Measurements from ENCODE around the gene GP9. TPM values are rescaled to one million over a fixed set of nuclear protein-coding genes. Genes with fewer than 3 reads are reported as not detected.

Gene GP9
- total RNA-seq, 1 donor from 2014 or later, result not detected

GRCh38 chr3:129038121-129038855 is 22.3 kb upstream of the GP9 start:
- no peak for DNase-seq (ENCODE audit: extremely low spot score in 2 of 2)
- no peaks in the 10 kb centered on the region for H3K36me3 ChIP-seq
- intact Hi-C loops (cut with DNase I), result no loop called here
- no peaks in the 10 kb centered on the region for H3K4me1 ChIP-seq
- no peak overlapping the region for H3K27ac ChIP-seq
- no peaks in the 10 kb centered on the region for H3K9me3 ChIP-seq
- H3K27me3 ChIP-seq, result no peaks in the 10 kb centered on the region
- no peak for TF ChIP-seq POLR2AphosphoS5 (IDR thresholded peaks at IDR 0.05; ENCODE audit: insufficient read depth in 1 of 2, low read depth in 1 of 2)
- H3K4me3 ChIP-seq, result no peak overlapping the region

- Histone ChIP-seq H3K27ac (no peak overlapping the region), H3K4me3 (no peak overlapping the region), H3K9me3 (no peaks in the 10 kb centered on the region), H3K27me3 (no peaks in the 10 kb centered on the region), H3K4me1 (no peaks in the 10 kb centered on the region), H3K36me3 (no peaks in the 10 kb centered on the region)
- DNase-seq (ENCODE audit: extremely low spot score in 2 of 2), result no peak
- intact Hi-C loops (cut with DNase I), result no loop called here
- TF ChIP-seq CTCF (IDR thresholded peaks at IDR 0.05) (no peak), POLR2A (IDR thresholded peaks at IDR 0.05) (no peak), POLR2AphosphoS5 (IDR thresholded peaks at IDR 0.05; ENCODE audit: insufficient read depth in 1 of 2, low read depth in 1 of 2) (no peak)
Observed at GRCh38 chr3:129039271-129040038, 21.1 kb upstream of the GP9 start.

GRCh38 chr3:129040039-129040336 is 20.6 kb upstream of the GP9 start:
- intact Hi-C loops (cut with DNase I), result no loop called here

GRCh38 chr3:129040579-129041300 is 19.8 kb upstream of the GP9 start:
- peaks cover 5% of the 10 kb centered on the region for H3K4me1 ChIP-seq
- DNase-seq (ENCODE audit: extremely low spot score in 2 of 2), result no peak
- no peaks in the 10 kb centered on the region for H3K9me3 ChIP-seq
- H3K27ac ChIP-seq, result no peak overlapping the region
- intact Hi-C loops (cut with DNase I), result no loop called here
- H3K36me3 ChIP-seq, result no peaks in the 10 kb centered on the region
- H3K4me3 ChIP-seq, result no peak overlapping the region
- no peaks in the 10 kb centered on the region for H3K27me3 ChIP-seq
- TF ChIP-seq POLR2A (IDR thresholded peaks at IDR 0.05) (no peak), POLR2AphosphoS5 (IDR thresholded peaks at IDR 0.05; ENCODE audit: insufficient read depth in 1 of 2, low read depth in 1 of 2) (no peak), CTCF (IDR thresholded peaks at IDR 0.05) (no peak)

More at GRCh38 chr3:129040039-129040336, 20.6 kb upstream of the GP9 start:
- DNase-seq (ENCODE audit: extremely low spot score in 2 of 2), result no peak
- no peaks in the 10 kb centered on the region for H3K9me3 ChIP-seq
- no peak overlapping the region for H3K4me3 ChIP-seq
- no peaks in the 10 kb centered on the region for H3K4me1 ChIP-seq
- TF ChIP-seq POLR2AphosphoS5 (IDR thresholded peaks at IDR 0.05; ENCODE audit: insufficient read depth in 1 of 2, low read depth in 1 of 2) (no peak), CTCF (IDR thresholded peaks at IDR 0.05) (no peak), POLR2A (IDR thresholded peaks at IDR 0.05) (no peak)
- H3K36me3 ChIP-seq, result no peaks in the 10 kb centered on the region
- no peaks in the 10 kb centered on the region for H3K27me3 ChIP-seq
- no peak overlapping the region for H3K27ac ChIP-seq

GRCh38 chr3:129045675-129046036 is 14.9 kb upstream of the GP9 start:
- peak overlapping the region; percentile 20 to 35 for H3K4me3 ChIP-seq
- intact Hi-C loops (cut with DNase I), result no loop called here

More at GRCh38 chr3:129045675-129046036, 14.9 kb upstream of the GP9 start:
- Histone ChIP-seq H3K27me3 (no peaks in the 10 kb centered on the region), H3K27ac (no peak overlapping the region), H3K9me3 (no peaks in the 10 kb centered on the region), H3K4me1 (peaks cover 11% of the 10 kb centered on the region), H3K36me3 (no peaks in the 10 kb centered on the region)
- no peak for DNase-seq (ENCODE audit: extremely low spot score in 2 of 2)
- no peak for TF ChIP-seq CTCF (IDR thresholded peaks at IDR 0.05)
- no peak for TF ChIP-seq POLR2A (IDR thresholded peaks at IDR 0.05)
- TF ChIP-seq POLR2AphosphoS5 (IDR thresholded peaks at IDR 0.05; ENCODE audit: insufficient read depth in 1 of 2, low read depth in 1 of 2), result no peak

Data from vagina (tissue), 2 donors.